Endodermal cell (in vitro differentiated cells): ENCODE measurements around the gene APOM. TPM values are rescaled to one million over a fixed set of nuclear protein-coding genes. Genes with fewer than 3 reads are reported as not detected.

Experiments used
- DNase-seq: peaks from one replicate; pipeline ENCODE4 v3.0.0-alpha.2; 2017
- H3K27ac ChIP-seq: 2 replicates; pipeline ENCODE4 v1.5.1; 2013; ENCODE audit warnings: mild to moderate bottlenecking, low read depth, low read length, moderate library complexity
- H3K27me3 ChIP-seq: 2 replicates; pipeline ENCODE4 v1.6.1; 2013; ENCODE audit warnings: mild to moderate bottlenecking, low read length, moderate library complexity; ENCODE audit not compliant: insufficient read depth, control insufficient read depth, poor library complexity, severe bottlenecking
- H3K36me3 ChIP-seq: 2 replicates; pipeline ENCODE4 v1.7.0; 2013; ENCODE audit warnings: mild to moderate bottlenecking, low read length, moderate library complexity; ENCODE audit not compliant: control insufficient read depth, insufficient read depth
- H3K4me1 ChIP-seq: one replicate; pipeline ENCODE4 v1.7.0; 2013; ENCODE audit warnings: low read length; ENCODE audit not compliant: control insufficient read depth, insufficient read depth
- H3K4me3 ChIP-seq: 2 replicates; pipeline ENCODE4 v1.5.1; 2013; ENCODE audit warnings: mild to moderate bottlenecking, low read length, moderate library complexity
- H3K9ac ChIP-seq: 2 replicates; pipeline ENCODE4 v1.6.1; 2013; ENCODE audit warnings: mild to moderate bottlenecking, low read length, moderate library complexity; ENCODE audit not compliant: poor library complexity, severe bottlenecking; ENCODE audit errors: extremely low read depth
- H3K9me3 ChIP-seq: 2 replicates; pipeline ENCODE4 v1.6.1; 2013; ENCODE audit warnings: mild to moderate bottlenecking, low read length, moderate library complexity; ENCODE audit not compliant: control insufficient read depth
- H3K27ac Mint-ChIP-seq: 2 replicates; pipeline ENCODE4 v1.8.0; 2020; ENCODE audit warnings: mixed read lengths
- H3K27me3 Mint-ChIP-seq: 2 replicates; pipeline ENCODE4 v1.8.0; 2021; ENCODE audit warnings: mild to moderate bottlenecking, mixed read lengths; ENCODE audit not compliant: insufficient read depth
- H3K36me3 Mint-ChIP-seq: 2 replicates; pipeline ENCODE4 v1.8.0; 2020; ENCODE audit warnings: low read depth, mixed read lengths
- H3K4me1 Mint-ChIP-seq: 2 replicates; pipeline ENCODE4 v1.8.0; 2020; ENCODE audit warnings: mixed read lengths
- H3K4me3 Mint-ChIP-seq: 2 replicates; pipeline ENCODE4 v1.8.0; 2020; ENCODE audit warnings: mild to moderate bottlenecking, moderate library complexity, mixed read lengths
- H3K9me3 Mint-ChIP-seq: 2 replicates; pipeline ENCODE4 v1.8.0; 2020; ENCODE audit warnings: mild to moderate bottlenecking, mixed read lengths
- WGBS, 2 experiments: methylation state at CpG; one replicate each; pipeline versions ENCODE4 v1.1.5 to v1.1.7; 2013; ENCODE audit warnings: missing lambda C conversion rate in 2 of 2, mixed read lengths in 1 of 2; ENCODE audit not compliant: insufficient coverage in 1 of 2, insufficient read length in 1 of 2; 5-methylcytosine and 5-hydroxymethylcytosine counted together
- total RNA-seq, 2 donors: library from RNA; stranded (reverse); fragmentation: NEBNext Ultra II Directional in 1 of 2; extraction: Animal tissue kit (Norgen Biotek cat#: 25700) in 1 of 2; gene quantifications; 2 replicates in 1 of 2; 3 replicates in 1 of 2; pipeline ENCODE4 v1.2.1, GENCODE V29; 2021
- TF ChIP-seq, protein P1 (sequence below): fragments of 200-600 bp; sonication (generic); conservative IDR thresholded peaks from 2 replicates; pipeline ENCODE4 v1.5.0; 2021; ENCODE audit warnings: antibody characterized with exemption, mild to moderate bottlenecking

The APOM gene
- total RNA-seq, 2 donors from 2014 or later = 1.6 to 3.2 TPM

DNA sequence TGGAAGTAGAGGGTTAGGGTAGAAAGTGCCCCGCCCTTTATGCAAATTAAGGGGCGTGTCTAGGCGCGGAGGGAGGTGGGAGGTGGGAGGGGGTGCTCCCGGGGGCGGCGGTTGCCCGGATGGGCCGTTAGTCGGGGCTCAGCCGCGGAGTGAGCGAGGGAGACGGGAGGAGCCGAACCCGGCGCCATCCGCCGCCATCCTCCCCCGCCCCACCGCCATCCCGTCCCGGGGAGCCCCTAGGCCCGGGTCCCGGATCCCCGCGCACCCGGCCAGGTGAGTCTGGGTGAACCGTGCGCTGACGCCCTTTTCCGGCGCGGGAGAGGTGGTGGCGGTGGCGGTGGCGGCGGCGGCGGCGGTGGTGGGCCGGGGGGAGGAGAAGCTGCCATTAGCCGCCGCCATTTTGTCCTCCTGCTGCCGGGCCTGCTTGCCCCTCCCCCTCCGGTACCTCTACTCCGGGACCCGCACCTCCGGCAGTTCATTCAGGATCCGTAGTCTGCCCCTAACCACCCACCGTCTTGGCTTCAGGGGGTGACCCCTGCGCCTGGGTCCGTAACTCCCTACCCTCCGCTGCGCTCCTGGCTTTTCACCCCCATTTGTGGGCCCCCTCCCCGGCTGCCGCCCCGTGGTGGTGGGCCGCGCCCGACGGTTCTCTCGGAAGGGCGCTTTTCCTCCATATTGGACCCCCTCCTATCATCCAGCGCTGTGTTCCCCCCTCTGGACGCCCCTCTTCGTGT, 34.9 kb upstream of the APOM start, which contains the start of gene PRRC2A:
PRRC2A (plus strand) TSS at position 130 of the 734 bp plus-strand sequence. CDS start 2,075 bp downstream, outside the sequence.
- no peaks in the 10 kb centered on the region for H3K9me3 Mint-ChIP-seq
- Histone ChIP-seq H3K27ac (peak within 1 kb of the TSS; percentile 100), H3K4me3 (peak within 1 kb of the TSS; percentile 99), H3K9me3 (no peaks in the 10 kb centered on the region), H3K27me3 (no peaks in the 10 kb centered on the region), H3K36me3 (peaks cover 38% of the 10 kb centered on the region), H3K4me1 (no peaks in the 10 kb centered on the region), H3K9ac (peak within 1 kb of the TSS; percentile 99)
- TF ChIP-seq, protein P1, sequence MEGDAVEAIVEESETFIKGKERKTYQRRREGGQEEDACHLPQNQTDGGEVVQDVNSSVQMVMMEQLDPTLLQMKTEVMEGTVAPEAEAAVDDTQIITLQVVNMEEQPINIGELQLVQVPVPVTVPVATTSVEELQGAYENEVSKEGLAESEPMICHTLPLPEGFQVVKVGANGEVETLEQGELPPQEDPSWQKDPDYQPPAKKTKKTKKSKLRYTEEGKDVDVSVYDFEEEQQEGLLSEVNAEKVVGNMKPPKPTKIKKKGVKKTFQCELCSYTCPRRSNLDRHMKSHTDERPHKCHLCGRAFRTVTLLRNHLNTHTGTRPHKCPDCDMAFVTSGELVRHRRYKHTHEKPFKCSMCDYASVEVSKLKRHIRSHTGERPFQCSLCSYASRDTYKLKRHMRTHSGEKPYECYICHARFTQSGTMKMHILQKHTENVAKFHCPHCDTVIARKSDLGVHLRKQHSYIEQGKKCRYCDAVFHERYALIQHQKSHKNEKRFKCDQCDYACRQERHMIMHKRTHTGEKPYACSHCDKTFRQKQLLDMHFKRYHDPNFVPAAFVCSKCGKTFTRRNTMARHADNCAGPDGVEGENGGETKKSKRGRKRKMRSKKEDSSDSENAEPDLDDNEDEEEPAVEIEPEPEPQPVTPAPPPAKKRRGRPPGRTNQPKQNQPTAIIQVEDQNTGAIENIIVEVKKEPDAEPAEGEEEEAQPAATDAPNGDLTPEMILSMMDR = no peak
- no peaks in the 10 kb centered on the region for H3K27me3 Mint-ChIP-seq
- H3K36me3 Mint-ChIP-seq = peaks cover 43% of the 10 kb centered on the region
- peaks cover 15% of the 10 kb centered on the region for H3K4me1 Mint-ChIP-seq
- peak within 1 kb of the TSS; percentile 89 for H3K4me3 Mint-ChIP-seq
- WGBS, 2 experiments = 0 to 1% methylated on average over 12 to 65 of the region's 67 CpGs
- DNase-seq = no peak
- peak within 1 kb of the TSS; percentile 99 for H3K27ac Mint-ChIP-seq

DNA sequence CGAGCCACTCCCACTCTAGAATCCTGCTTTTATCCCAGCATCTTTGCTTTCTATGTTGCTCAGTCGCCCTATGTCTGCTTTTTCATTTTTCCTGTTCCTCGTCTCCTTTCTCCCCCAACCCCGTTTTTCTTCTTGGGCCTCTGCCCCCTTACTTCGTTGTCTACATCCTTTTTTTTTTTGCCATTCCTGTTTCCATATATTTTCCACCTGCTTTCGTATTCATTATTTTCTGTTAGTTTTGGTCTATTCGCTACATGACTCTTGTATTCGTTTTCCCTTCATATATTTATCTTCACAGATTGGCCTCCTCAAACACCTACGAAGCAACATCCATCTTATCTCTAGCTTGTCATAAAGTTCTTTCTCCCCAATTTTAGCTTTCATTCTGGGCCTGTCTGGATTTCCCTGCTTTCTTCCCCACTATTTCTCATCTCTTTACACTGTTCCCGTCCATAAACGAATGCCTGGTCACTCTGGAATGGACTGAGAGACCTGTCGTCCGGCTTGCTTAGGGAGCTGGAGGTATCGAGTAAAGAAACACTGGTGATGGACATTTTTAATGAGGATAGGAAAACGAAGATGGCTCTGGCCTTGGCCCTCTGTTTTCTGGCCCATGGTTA, 34.3 kb upstream of the APOM start:
- Histone ChIP-seq H3K4me1 (no peaks in the 10 kb centered on the region), H3K36me3 (peaks cover 45% of the 10 kb centered on the region), H3K9me3 (no peaks in the 10 kb centered on the region), H3K27me3 (no peaks in the 10 kb centered on the region), H3K4me3 (peak overlapping the region; percentile 99), H3K27ac (peak overlapping the region; percentile 100), H3K9ac (peak overlapping the region; percentile 99)
- peak overlapping the region; percentile 93 for H3K27ac Mint-ChIP-seq
- TF ChIP-seq, protein P1 = no peak
- H3K4me3 Mint-ChIP-seq = peak overlapping the region; percentile 89
- DNase-seq = no peak
- H3K36me3 Mint-ChIP-seq = peaks cover 49% of the 10 kb centered on the region
- peaks cover 13% of the 10 kb centered on the region for H3K4me1 Mint-ChIP-seq
- no peaks in the 10 kb centered on the region for H3K27me3 Mint-ChIP-seq
- no peaks in the 10 kb centered on the region for H3K9me3 Mint-ChIP-seq
- 5 to 6% methylated on average over 11 to 15 of the region's 15 CpGs for WGBS, 2 experiments

DNA sequence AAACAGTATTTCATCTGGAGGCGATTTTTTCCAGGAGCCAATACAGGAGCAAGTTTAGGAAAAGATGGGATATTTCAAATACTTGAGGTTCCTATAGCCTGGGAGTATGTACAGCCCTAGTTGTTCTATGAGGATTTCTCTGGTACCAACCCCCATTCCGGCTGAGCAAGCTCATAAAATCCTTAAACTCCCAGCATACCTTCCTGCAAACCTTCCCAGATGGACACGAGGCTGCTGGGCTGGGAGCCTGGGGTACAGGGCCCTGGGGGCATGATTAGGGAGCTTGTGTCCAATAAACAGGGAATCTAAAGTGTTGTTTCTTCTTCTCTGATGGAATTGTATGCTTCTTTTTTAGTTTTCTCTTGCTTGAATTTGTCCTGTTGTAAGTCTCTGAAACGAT, 33.7 kb upstream of the APOM start:
- H3K4me3 ChIP-seq = peak overlapping the region; percentile 99

More for the DNA sequence above, 33.7 kb upstream of the APOM start:
- Histone ChIP-seq H3K36me3 (peaks cover 51% of the 10 kb centered on the region), H3K9ac (peak overlapping the region; percentile 99), H3K4me1 (no peaks in the 10 kb centered on the region), H3K9me3 (no peaks in the 10 kb centered on the region), H3K27ac (no peak overlapping the region), H3K27me3 (no peaks in the 10 kb centered on the region)
- Mint-ChIP-seq H3K36me3 (peaks cover 54% of the 10 kb centered on the region), H3K4me1 (peaks cover 11% of the 10 kb centered on the region), H3K9me3 (no peaks in the 10 kb centered on the region), H3K27ac (peak overlapping the region; percentile 93), H3K27me3 (no peaks in the 10 kb centered on the region), H3K4me3 (peak overlapping the region; percentile 89)
- WGBS, 2 experiments = 36 to 54% methylated on average over 2 to 4 of the region's 4 CpGs
- TF ChIP-seq, protein P1 = no peak
- DNase-seq = no peak
